A673 (cell line): Measurements from ENCODE around the gene TRAF3IP1. TPM values are rescaled to one million over a fixed set of nuclear protein-coding genes. Genes with fewer than 3 reads are reported as not detected.

Experiments
- BruUV-seq: library from RNA; stranded (reverse); fragments of 400-500 nt; replicated peaks from 2 replicates; lab custom pipeline; 2021; lab: Mats Ljungman, UMichigan
- CTCF ChIA-PET: fragments of 300-600 bp; sonication (Branson Sonifier 250); formaldehyde crosslinking; loops from one replicate; lab custom pipeline; 2022; ENCODE audit warnings: antibody characterized with exemption; lab: Charles Lee
- POLR2A ChIA-PET: fragments of 300-600 bp; sonication (Branson Sonifier 250); formaldehyde crosslinking; loops from one replicate; lab custom pipeline; 2022; ENCODE audit warnings: antibody characterized with exemption; ENCODE audit not compliant: low non-redundant PET; lab: Charles Lee
- DNase-seq: peaks from one replicate; pipeline ENCODE4 v3.0.0-alpha.2; 2015; ENCODE audit warnings: low spot score
- H3K27ac ChIP-seq: fragments of 200-600 bp; sonication (generic); 2 replicates; pipeline ENCODE4 v1.5.1; 2016; ENCODE audit warnings: mixed run types, low read depth, mild to moderate bottlenecking, mixed read lengths, antibody characterized with exemption, low read length; ENCODE audit not compliant: poor library complexity, severe bottlenecking
- H3K27me3 ChIP-seq: fragments of 200-600 bp; sonication (generic); replicated peaks from 2 replicates; pipeline ENCODE4 v1.6.1; 2017; ENCODE audit warnings: mixed run types, low read depth, mild to moderate bottlenecking, mixed read lengths, antibody characterized with exemption, low read length; ENCODE audit not compliant: insufficient read depth, poor library complexity
- H3K36me3 ChIP-seq: fragments of 200-600 bp; sonication (generic); 2 replicates; pipeline ENCODE4 v1.6.1; 2016; ENCODE audit warnings: mixed run types, mild to moderate bottlenecking, mixed read lengths, antibody characterized with exemption, low read length; ENCODE audit not compliant: insufficient read depth, poor library complexity, severe bottlenecking
- H3K4me1 ChIP-seq: fragments of 200-600 bp; sonication (generic); 2 replicates; pipeline ENCODE4 v1.6.1; 2017; ENCODE audit warnings: mixed run types, mild to moderate bottlenecking, mixed read lengths, antibody characterized with exemption, low read length; ENCODE audit not compliant: insufficient read depth, poor library complexity, severe bottlenecking
- H3K4me3 ChIP-seq: fragments of 200-600 bp; sonication (generic); 2 replicates; pipeline ENCODE4 v1.5.1; 2016; ENCODE audit warnings: low read depth, mixed run types, mild to moderate bottlenecking, mixed read lengths, low read length; ENCODE audit not compliant: poor library complexity, severe bottlenecking
- H3K9me3 ChIP-seq: fragments of 200-600 bp; sonication (generic); 2 replicates; pipeline ENCODE4 v1.6.1; 2016; ENCODE audit warnings: mixed run types, low read depth, mild to moderate bottlenecking, mixed read lengths, antibody characterized with exemption, low read length; ENCODE audit not compliant: poor library complexity, severe bottlenecking
- EZH2 ChIP-seq: fragments of 200-600 bp; sonication (generic); IDR thresholded peaks from 2 replicates; pipeline ENCODE4 v1.6.1; 2017; ENCODE audit warnings: borderline replicate concordance, low read depth, mild to moderate bottlenecking, mixed read lengths, antibody characterized with exemption, low read length; ENCODE audit not compliant: poor library complexity, severe bottlenecking
- intact Hi-C: fragments of 100-400 bp; cut with micrococcal nuclease; formaldehyde crosslinking; loops from one replicate; pipeline ENCODE4 v1.10.0; 2022; ENCODE audit not compliant: unreplicated experiment
- total RNA-seq: library from RNA; stranded (reverse); gene quantifications from 2 replicates; pipeline ENCODE4 v1.2.3, GENCODE V29; 2021
- TF ChIP-seq, protein P1 (sequence below): fragments of 300-800, 200-600 bp; sonication (generic); conservative IDR thresholded peaks from 2 replicates; pipeline ENCODE4 v1.5.1; 2017; ENCODE audit warnings: low read depth, mild to moderate bottlenecking, antibody characterized with exemption, low read length, moderate library complexity, mixed read lengths

TRAF3IP1 gene
- total RNA-seq, 1 experiment from 2014 or later = 23.0 TPM

GRCh38 chr2:238290715-238291549 lies 29.4 kb upstream of the TRAF3IP1 start:
- intact Hi-C loops = no loop called here
- Histone ChIP-seq H3K27ac (no peak overlapping the region), H3K36me3 (no peaks in the 10 kb centered on the region), H3K9me3 (no peaks in the 10 kb centered on the region), H3K4me1 (peaks cover 15% of the 10 kb centered on the region), H3K4me3 (no peak overlapping the region), H3K27me3 (no peaks in the 10 kb centered on the region)
- DNase-seq = no peak
- CTCF ChIA-PET = no interaction called here
- POLR2A ChIA-PET = no interaction called here
- TF ChIP-seq, protein P1, sequence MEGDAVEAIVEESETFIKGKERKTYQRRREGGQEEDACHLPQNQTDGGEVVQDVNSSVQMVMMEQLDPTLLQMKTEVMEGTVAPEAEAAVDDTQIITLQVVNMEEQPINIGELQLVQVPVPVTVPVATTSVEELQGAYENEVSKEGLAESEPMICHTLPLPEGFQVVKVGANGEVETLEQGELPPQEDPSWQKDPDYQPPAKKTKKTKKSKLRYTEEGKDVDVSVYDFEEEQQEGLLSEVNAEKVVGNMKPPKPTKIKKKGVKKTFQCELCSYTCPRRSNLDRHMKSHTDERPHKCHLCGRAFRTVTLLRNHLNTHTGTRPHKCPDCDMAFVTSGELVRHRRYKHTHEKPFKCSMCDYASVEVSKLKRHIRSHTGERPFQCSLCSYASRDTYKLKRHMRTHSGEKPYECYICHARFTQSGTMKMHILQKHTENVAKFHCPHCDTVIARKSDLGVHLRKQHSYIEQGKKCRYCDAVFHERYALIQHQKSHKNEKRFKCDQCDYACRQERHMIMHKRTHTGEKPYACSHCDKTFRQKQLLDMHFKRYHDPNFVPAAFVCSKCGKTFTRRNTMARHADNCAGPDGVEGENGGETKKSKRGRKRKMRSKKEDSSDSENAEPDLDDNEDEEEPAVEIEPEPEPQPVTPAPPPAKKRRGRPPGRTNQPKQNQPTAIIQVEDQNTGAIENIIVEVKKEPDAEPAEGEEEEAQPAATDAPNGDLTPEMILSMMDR = no peak
- TF ChIP-seq EZH2 = no peak
- BruUV-seq = no TSS peak

GRCh38 chr2:238291550-238292281 lies 28.6 kb upstream of the TRAF3IP1 start:
- no peak overlapping the region for H3K4me3 ChIP-seq
- CTCF ChIA-PET = no interaction called here
- no peaks in the 10 kb centered on the region for H3K9me3 ChIP-seq
- no peaks in the 10 kb centered on the region for H3K27me3 ChIP-seq
- TF ChIP-seq, protein P1 = no peak
- no peak for TF ChIP-seq EZH2
- intact Hi-C loops = no loop called here
- no peak overlapping the region for H3K27ac ChIP-seq
- H3K36me3 ChIP-seq = no peaks in the 10 kb centered on the region
- POLR2A ChIA-PET = no interaction called here
- peaks cover 15% of the 10 kb centered on the region for H3K4me1 ChIP-seq
- BruUV-seq = no TSS peak
- no peak for DNase-seq

DNA sequence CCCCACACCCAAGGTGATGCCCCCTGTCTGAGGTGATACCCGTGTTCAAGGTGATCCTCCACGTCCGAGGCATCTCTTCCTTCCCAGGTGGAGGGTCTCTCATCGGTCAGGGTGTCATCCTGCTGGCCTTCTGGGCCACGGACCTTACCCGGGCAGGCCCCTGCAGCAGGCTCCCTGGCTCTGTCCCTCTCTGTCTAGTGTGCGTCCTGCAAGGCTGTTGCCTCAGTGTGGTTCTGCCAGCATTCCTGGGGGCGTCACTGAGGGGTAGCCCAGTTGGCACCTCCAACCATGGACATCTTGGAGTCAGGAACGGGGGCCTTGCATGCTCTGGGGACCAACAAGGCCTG lies 26.3 kb upstream of the TRAF3IP1 start:
- Histone ChIP-seq H3K27me3 (no peaks in the 10 kb centered on the region), H3K4me1 (peaks cover 6% of the 10 kb centered on the region), H3K27ac (no peak overlapping the region), H3K9me3 (no peaks in the 10 kb centered on the region), H3K36me3 (no peaks in the 10 kb centered on the region), H3K4me3 (no peak overlapping the region)
- intact Hi-C loops = no loop called here
- no TSS peak for BruUV-seq
- TF ChIP-seq EZH2 = no peak
- TF ChIP-seq, protein P1 = no peak
- ChIA-PET CTCF (interaction anchor here (0.6 kb wide), 1 partner anchor 781 kb away, joined by 3 read pairs; no protein-coding TSS in a partner anchor), POLR2A (no interaction called here)
- DNase-seq = no peak
